ACC112 (cell line): Measurements from ENCODE around the gene TSPAN11.
"Not testable (repeated sequence)": the region's sequence is repeated elsewhere in the genome, so short reads cannot be mapped to it uniquely, and the experiment has no call there.

ENCODE experiments used
- H2AFZ ChIP-seq: fragments of 200-600 bp; sonication (generic); one replicate; pipeline ENCODE4 v1.6.0; 2017; ENCODE audit warnings: antibody characterized with exemption, low read length; ENCODE audit not compliant: unreplicated experiment
- H3K27ac ChIP-seq: fragments of 200-600 bp; sonication (generic); 2 replicates; pipeline ENCODE4 v1.5.1; 2014; ENCODE audit warnings: low read depth, mild to moderate bottlenecking, antibody characterized with exemption, low read length, moderate library complexity
- H3K27me3 ChIP-seq: fragments of 200-600 bp; sonication (generic); 2 replicates; pipeline ENCODE4 v1.6.1; 2014; ENCODE audit warnings: mild to moderate bottlenecking, antibody characterized with exemption, low read length, moderate library complexity, mixed read lengths; ENCODE audit not compliant: insufficient read depth
- H3K36me3 ChIP-seq: fragments of 200-600 bp; sonication (generic); 2 replicates; pipeline ENCODE4 v1.6.1; 2016; ENCODE audit warnings: mild to moderate bottlenecking, antibody characterized with exemption, low read length, moderate library complexity, mixed read lengths; ENCODE audit not compliant: insufficient read depth
- H3K4me1 ChIP-seq: fragments of 200-600 bp; sonication (generic); one replicate; pipeline ENCODE4 v1.6.1; 2016; ENCODE audit warnings: low read length, mixed read lengths; ENCODE audit not compliant: insufficient read depth, unreplicated experiment, control insufficient read depth
- H3K4me3 ChIP-seq: fragments of 200-600 bp; sonication (generic); 2 replicates; pipeline ENCODE4 v1.5.1; 2014; ENCODE audit warnings: mild to moderate bottlenecking, low read depth, low read length
- H3K79me2 ChIP-seq: fragments of 200-600 bp; sonication (generic); one replicate; pipeline ENCODE4 v1.6.0; 2016; ENCODE audit warnings: low read length; ENCODE audit not compliant: control insufficient read depth, unreplicated experiment, insufficient read depth

TSPAN11 gene

GRCh38 chr12:30894531-30894930, 32.0 kb upstream of the TSPAN11 start:
- not testable (repeated sequence) for H3K4me3 ChIP-seq, H3K79me2 ChIP-seq, H2AFZ ChIP-seq, H3K27ac ChIP-seq, H3K36me3 ChIP-seq, H3K4me1 ChIP-seq
- peaks cover 17% of the 10 kb centered on the region; the same call in 1 of the 2 replicates for H3K27me3 ChIP-seq

- no peaks in the 10 kb centered on the region for H3K79me2 ChIP-seq
- no peak overlapping the region for H3K27ac ChIP-seq
- H3K27me3 ChIP-seq, result peaks cover 32% of the 10 kb centered on the region
- no peaks in the 10 kb centered on the region for H3K4me1 ChIP-seq
- no peak overlapping the region for H3K4me3 ChIP-seq
- no peaks in the 10 kb centered on the region for H3K36me3 ChIP-seq
- no peak overlapping the region for H2AFZ ChIP-seq
These were observed 30.1 kb upstream of the TSPAN11 start for GRCh38 chr12:30896461-30896860.

GRCh38 chr12:30898846-30899245, 27.7 kb upstream of the TSPAN11 start:
- no peaks in the 10 kb centered on the region for H3K4me1 ChIP-seq
- no peak overlapping the region for H2AFZ ChIP-seq
- H3K36me3 ChIP-seq, result no peaks in the 10 kb centered on the region
- peaks cover 50% of the 10 kb centered on the region for H3K27me3 ChIP-seq
- no peaks in the 10 kb centered on the region for H3K79me2 ChIP-seq
- H3K27ac ChIP-seq, result no peak overlapping the region
- H3K4me3 ChIP-seq, result no peak overlapping the region

GRCh38 chr12:30900351-30900750, 26.2 kb upstream of the TSPAN11 start:
- H3K27ac ChIP-seq, result no peak overlapping the region
- no peak overlapping the region for H2AFZ ChIP-seq
- H3K36me3 ChIP-seq, result no peaks in the 10 kb centered on the region
- peaks cover 52% of the 10 kb centered on the region for H3K27me3 ChIP-seq
- H3K79me2 ChIP-seq, result no peaks in the 10 kb centered on the region
- no peak overlapping the region for H3K4me3 ChIP-seq
- no peaks in the 10 kb centered on the region for H3K4me1 ChIP-seq

- no peak overlapping the region for H3K4me3 ChIP-seq
- no peaks in the 10 kb centered on the region for H3K4me1 ChIP-seq
- H3K27ac ChIP-seq, result no peak overlapping the region
- no peaks in the 10 kb centered on the region for H3K79me2 ChIP-seq
- peaks cover 46% of the 10 kb centered on the region for H3K27me3 ChIP-seq
- no peak overlapping the region for H2AFZ ChIP-seq
- no peaks in the 10 kb centered on the region for H3K36me3 ChIP-seq
These were observed 24.5 kb upstream of the TSPAN11 start for GRCh38 chr12:30902001-30902400.

- no peak overlapping the region for H2AFZ ChIP-seq
- H3K36me3 ChIP-seq, result no peaks in the 10 kb centered on the region
- no peak overlapping the region for H3K4me3 ChIP-seq
- H3K4me1 ChIP-seq, result no peaks in the 10 kb centered on the region
- H3K79me2 ChIP-seq, result no peaks in the 10 kb centered on the region
- peaks cover 46% of the 10 kb centered on the region for H3K27me3 ChIP-seq
- no peak overlapping the region for H3K27ac ChIP-seq
These were observed 24.0 kb upstream of the TSPAN11 start for GRCh38 chr12:30902596-30902995.

GRCh38 chr12:30905463-30906009, 21.0 kb upstream of the TSPAN11 start:
- no peaks in the 10 kb centered on the region for H3K36me3 ChIP-seq
- no peaks in the 10 kb centered on the region for H3K79me2 ChIP-seq
- no peak overlapping the region for H3K27ac ChIP-seq
- peaks cover 14% of the 10 kb centered on the region for H3K4me1 ChIP-seq
- H3K4me3 ChIP-seq, result no peak overlapping the region
- no peak overlapping the region for H2AFZ ChIP-seq
- peaks cover 37% of the 10 kb centered on the region for H3K27me3 ChIP-seq

GRCh38 chr12:30908076-30908721, 18.3 kb upstream of the TSPAN11 start:
- Histone ChIP-seq H3K4me3 (no peak overlapping the region), H3K36me3 (no peaks in the 10 kb centered on the region), H2AFZ (peak overlapping the region; percentile 49), H3K4me1 (peaks cover 14% of the 10 kb centered on the region), H3K27ac (no peak overlapping the region; the same call in 1 of the 2 replicates), H3K79me2 (no peaks in the 10 kb centered on the region), H3K27me3 (peaks cover 12% of the 10 kb centered on the region)

- no peak overlapping the region for H3K4me3 ChIP-seq
- peak overlapping the region; percentile 16; the same call in 1 of the 2 replicates for H3K27ac ChIP-seq
- H3K27me3 ChIP-seq, result peaks cover 6% of the 10 kb centered on the region; the same call in 1 of the 2 replicates
- peaks cover 14% of the 10 kb centered on the region for H3K4me1 ChIP-seq
- H3K36me3 ChIP-seq, result no peaks in the 10 kb centered on the region
- H2AFZ ChIP-seq, result peak overlapping the region; percentile 49
- H3K79me2 ChIP-seq, result no peaks in the 10 kb centered on the region
These were observed 17.7 kb upstream of the TSPAN11 start for GRCh38 chr12:30908722-30909348.

GRCh38 chr12:30909349-30910037, 17.1 kb upstream of the TSPAN11 start:
- H2AFZ ChIP-seq, result no peak overlapping the region

More at GRCh38 chr12:30909349-30910037, 17.1 kb upstream of the TSPAN11 start:
- Histone ChIP-seq H3K27ac (0 out of 2 replicates have a peak overlapping the region, but pooled peaks have one; percentile 16), H3K79me2 (no peaks in the 10 kb centered on the region), H3K27me3 (no peaks in the 10 kb centered on the region), H3K36me3 (no peaks in the 10 kb centered on the region), H3K4me1 (peaks cover 14% of the 10 kb centered on the region), H3K4me3 (no peak overlapping the region)
